ENCODE data around the gene ZSCAN1. TPM values are rescaled to one million over a fixed set of nuclear protein-coding genes. Genes with fewer than 3 reads are reported as not detected.

Gene ZSCAN1
- total RNA-seq, 1 experiment from 2014 or later, result 1.3 TPM

DNA sequence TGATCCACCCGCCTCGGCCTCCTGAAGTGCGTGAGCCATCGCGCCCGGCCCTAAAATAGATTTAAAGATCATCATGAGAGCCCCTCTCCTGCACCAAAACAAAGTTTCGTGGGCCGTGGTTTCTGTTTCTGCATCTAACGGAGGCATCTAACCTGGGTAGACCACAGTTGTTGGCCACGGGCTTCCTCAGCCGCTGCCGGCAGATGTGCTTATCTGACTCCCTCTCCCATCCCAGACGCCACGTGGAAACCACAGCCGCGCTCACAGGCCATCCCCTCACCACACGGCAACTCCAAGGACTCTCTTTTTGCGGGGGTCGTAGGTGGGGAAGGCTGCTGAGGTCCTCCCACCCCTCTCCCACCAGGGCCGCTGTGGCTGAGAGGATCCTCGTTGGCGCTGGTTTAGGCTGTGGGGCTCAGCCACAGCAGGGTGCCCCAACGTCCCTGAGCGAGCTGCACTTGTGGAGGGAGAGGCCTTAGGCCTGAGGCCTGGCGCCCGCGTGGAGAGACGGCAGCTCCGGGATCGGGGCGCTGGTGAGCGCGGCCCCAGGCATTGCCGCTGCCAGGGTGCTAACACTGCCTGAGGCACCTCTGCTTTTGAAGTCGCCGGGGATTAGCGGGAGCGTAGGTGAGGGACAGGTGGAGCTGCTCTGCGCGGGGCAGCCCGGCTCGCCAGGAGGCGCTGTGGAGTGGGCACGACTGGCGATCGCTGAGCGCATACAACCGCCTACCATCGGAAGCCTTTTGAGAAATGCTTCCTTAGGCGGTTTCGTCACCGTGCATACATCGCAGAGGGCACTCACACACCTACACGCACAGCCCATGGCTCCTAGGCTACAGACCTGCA, 8.9 kb downstream of the ZSCAN1 start (continued):
- TF ChIP-seq, protein P1, sequence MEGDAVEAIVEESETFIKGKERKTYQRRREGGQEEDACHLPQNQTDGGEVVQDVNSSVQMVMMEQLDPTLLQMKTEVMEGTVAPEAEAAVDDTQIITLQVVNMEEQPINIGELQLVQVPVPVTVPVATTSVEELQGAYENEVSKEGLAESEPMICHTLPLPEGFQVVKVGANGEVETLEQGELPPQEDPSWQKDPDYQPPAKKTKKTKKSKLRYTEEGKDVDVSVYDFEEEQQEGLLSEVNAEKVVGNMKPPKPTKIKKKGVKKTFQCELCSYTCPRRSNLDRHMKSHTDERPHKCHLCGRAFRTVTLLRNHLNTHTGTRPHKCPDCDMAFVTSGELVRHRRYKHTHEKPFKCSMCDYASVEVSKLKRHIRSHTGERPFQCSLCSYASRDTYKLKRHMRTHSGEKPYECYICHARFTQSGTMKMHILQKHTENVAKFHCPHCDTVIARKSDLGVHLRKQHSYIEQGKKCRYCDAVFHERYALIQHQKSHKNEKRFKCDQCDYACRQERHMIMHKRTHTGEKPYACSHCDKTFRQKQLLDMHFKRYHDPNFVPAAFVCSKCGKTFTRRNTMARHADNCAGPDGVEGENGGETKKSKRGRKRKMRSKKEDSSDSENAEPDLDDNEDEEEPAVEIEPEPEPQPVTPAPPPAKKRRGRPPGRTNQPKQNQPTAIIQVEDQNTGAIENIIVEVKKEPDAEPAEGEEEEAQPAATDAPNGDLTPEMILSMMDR (IDR thresholded peaks at IDR 0.05), result peak; percentile 69
- TF ChIP-seq ESRRA (CRISPR knock-in tag; IDR thresholded peaks at IDR 0.05; ENCODE audit: borderline replicate concordance), result no peak
- TF ChIP-seq ATF1 (CRISPR knock-in tag; IDR thresholded peaks at IDR 0.05), result no peak
- peak; percentile 94 for TF ChIP-seq CBFB (CRISPR knock-in tag; IDR thresholded peaks at IDR 0.05; ENCODE audit: low read depth)
- TF ChIP-seq, protein P2, sequence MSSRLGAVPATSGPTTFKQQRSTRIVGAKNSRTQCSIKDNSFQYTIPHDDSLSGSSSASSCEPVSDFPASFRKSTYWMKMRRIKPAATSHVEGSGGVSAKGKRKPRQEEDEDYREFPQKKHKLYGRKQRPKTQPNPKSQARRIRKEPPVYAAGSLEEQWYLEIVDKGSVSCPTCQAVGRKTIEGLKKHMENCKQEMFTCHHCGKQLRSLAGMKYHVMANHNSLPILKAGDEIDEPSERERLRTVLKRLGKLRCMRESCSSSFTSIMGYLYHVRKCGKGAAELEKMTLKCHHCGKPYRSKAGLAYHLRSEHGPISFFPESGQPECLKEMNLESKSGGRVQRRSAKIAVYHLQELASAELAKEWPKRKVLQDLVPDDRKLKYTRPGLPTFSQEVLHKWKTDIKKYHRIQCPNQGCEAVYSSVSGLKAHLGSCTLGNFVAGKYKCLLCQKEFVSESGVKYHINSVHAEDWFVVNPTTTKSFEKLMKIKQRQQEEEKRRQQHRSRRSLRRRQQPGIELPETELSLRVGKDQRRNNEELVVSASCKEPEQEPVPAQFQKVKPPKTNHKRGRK (CRISPR knock-in tag; IDR thresholded peaks at IDR 0.05; ENCODE audit: borderline replicate concordance), result no peak
- TF ChIP-seq RELA (CRISPR knock-in tag; IDR thresholded peaks at IDR 0.05; ENCODE audit: borderline replicate concordance), result no peak
- no peak for TF ChIP-seq FOXK1 (CRISPR knock-in tag; IDR thresholded peaks at IDR 0.05)
- TF ChIP-seq FOXP1 (CRISPR knock-in tag; IDR thresholded peaks at IDR 0.05; ENCODE audit: borderline replicate concordance), result peak; percentile 39; the same call in 1 of the 2 replicates
- TF ChIP-seq ZNF121 (CRISPR knock-in tag; IDR thresholded peaks at IDR 0.05), result no peak
- TF ChIP-seq, protein P3, sequence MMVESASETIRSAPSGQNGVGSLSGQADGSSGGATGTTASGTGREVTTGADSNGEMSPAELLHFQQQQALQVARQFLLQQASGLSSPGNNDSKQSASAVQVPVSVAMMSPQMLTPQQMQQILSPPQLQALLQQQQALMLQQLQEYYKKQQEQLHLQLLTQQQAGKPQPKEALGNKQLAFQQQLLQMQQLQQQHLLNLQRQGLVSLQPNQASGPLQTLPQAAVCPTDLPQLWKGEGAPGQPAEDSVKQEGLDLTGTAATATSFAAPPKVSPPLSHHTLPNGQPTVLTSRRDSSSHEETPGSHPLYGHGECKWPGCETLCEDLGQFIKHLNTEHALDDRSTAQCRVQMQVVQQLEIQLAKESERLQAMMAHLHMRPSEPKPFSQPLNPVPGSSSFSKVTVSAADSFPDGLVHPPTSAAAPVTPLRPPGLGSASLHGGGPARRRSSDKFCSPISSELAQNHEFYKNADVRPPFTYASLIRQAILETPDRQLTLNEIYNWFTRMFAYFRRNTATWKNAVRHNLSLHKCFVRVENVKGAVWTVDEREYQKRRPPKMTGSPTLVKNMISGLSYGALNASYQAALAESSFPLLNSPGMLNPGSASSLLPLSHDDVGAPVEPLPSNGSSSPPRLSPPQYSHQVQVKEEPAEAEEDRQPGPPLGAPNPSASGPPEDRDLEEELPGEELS (CRISPR knock-in tag; IDR thresholded peaks at IDR 0.05), result no peak
- no peak for TF ChIP-seq EMX1 (CRISPR knock-in tag; IDR thresholded peaks at IDR 0.05)
- no peak for TF ChIP-seq GTF2I (CRISPR knock-in tag; conservative IDR thresholded peaks at IDR 0.05)
- TF ChIP-seq MYBL2 (CRISPR knock-in tag; IDR thresholded peaks at IDR 0.05), result no peak
- no peak for TF ChIP-seq TP53 (CRISPR knock-in tag; IDR thresholded peaks at IDR 0.05)
- TF ChIP-seq, protein P4, sequence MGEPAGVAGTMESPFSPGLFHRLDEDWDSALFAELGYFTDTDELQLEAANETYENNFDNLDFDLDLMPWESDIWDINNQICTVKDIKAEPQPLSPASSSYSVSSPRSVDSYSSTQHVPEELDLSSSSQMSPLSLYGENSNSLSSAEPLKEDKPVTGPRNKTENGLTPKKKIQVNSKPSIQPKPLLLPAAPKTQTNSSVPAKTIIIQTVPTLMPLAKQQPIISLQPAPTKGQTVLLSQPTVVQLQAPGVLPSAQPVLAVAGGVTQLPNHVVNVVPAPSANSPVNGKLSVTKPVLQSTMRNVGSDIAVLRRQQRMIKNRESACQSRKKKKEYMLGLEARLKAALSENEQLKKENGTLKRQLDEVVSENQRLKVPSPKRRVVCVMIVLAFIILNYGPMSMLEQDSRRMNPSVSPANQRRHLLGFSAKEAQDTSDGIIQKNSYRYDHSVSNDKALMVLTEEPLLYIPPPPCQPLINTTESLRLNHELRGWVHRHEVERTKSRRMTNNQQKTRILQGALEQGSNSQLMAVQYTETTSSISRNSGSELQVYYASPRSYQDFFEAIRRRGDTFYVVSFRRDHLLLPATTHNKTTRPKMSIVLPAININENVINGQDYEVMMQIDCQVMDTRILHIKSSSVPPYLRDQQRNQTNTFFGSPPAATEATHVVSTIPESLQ (CRISPR knock-in tag; IDR thresholded peaks at IDR 0.05), result no peak
- TF ChIP-seq, protein P5, sequence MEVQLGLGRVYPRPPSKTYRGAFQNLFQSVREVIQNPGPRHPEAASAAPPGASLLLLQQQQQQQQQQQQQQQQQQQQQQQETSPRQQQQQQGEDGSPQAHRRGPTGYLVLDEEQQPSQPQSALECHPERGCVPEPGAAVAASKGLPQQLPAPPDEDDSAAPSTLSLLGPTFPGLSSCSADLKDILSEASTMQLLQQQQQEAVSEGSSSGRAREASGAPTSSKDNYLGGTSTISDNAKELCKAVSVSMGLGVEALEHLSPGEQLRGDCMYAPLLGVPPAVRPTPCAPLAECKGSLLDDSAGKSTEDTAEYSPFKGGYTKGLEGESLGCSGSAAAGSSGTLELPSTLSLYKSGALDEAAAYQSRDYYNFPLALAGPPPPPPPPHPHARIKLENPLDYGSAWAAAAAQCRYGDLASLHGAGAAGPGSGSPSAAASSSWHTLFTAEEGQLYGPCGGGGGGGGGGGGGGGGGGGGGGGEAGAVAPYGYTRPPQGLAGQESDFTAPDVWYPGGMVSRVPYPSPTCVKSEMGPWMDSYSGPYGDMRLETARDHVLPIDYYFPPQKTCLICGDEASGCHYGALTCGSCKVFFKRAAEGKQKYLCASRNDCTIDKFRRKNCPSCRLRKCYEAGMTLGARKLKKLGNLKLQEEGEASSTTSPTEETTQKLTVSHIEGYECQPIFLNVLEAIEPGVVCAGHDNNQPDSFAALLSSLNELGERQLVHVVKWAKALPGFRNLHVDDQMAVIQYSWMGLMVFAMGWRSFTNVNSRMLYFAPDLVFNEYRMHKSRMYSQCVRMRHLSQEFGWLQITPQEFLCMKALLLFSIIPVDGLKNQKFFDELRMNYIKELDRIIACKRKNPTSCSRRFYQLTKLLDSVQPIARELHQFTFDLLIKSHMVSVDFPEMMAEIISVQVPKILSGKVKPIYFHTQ (CRISPR knock-in tag; IDR thresholded peaks at IDR 0.05), result no peak
- TF ChIP-seq, protein P6, sequence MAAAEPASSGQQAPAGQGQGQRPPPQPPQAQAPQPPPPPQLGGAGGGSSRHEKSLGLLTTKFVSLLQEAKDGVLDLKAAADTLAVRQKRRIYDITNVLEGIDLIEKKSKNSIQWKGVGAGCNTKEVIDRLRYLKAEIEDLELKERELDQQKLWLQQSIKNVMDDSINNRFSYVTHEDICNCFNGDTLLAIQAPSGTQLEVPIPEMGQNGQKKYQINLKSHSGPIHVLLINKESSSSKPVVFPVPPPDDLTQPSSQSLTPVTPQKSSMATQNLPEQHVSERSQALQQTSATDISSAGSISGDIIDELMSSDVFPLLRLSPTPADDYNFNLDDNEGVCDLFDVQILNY (CRISPR knock-in tag; IDR thresholded peaks at IDR 0.05), result 0 out of 2 replicates have a peak, but pooled peaks have one; percentile 42
- no peak for TF ChIP-seq SMAD3 (CRISPR knock-in tag; IDR thresholded peaks at IDR 0.05; ENCODE audit: borderline replicate concordance)
- TF ChIP-seq NFATC4 (CRISPR knock-in tag; IDR thresholded peaks at IDR 0.05), result no peak
- no peak for TF ChIP-seq NFE2L1 (CRISPR knock-in tag; IDR thresholded peaks at IDR 0.05)
- TF ChIP-seq SP1 (CRISPR knock-in tag; conservative IDR thresholded peaks at IDR 0.05), result no peak
- TF ChIP-seq, protein P7, sequence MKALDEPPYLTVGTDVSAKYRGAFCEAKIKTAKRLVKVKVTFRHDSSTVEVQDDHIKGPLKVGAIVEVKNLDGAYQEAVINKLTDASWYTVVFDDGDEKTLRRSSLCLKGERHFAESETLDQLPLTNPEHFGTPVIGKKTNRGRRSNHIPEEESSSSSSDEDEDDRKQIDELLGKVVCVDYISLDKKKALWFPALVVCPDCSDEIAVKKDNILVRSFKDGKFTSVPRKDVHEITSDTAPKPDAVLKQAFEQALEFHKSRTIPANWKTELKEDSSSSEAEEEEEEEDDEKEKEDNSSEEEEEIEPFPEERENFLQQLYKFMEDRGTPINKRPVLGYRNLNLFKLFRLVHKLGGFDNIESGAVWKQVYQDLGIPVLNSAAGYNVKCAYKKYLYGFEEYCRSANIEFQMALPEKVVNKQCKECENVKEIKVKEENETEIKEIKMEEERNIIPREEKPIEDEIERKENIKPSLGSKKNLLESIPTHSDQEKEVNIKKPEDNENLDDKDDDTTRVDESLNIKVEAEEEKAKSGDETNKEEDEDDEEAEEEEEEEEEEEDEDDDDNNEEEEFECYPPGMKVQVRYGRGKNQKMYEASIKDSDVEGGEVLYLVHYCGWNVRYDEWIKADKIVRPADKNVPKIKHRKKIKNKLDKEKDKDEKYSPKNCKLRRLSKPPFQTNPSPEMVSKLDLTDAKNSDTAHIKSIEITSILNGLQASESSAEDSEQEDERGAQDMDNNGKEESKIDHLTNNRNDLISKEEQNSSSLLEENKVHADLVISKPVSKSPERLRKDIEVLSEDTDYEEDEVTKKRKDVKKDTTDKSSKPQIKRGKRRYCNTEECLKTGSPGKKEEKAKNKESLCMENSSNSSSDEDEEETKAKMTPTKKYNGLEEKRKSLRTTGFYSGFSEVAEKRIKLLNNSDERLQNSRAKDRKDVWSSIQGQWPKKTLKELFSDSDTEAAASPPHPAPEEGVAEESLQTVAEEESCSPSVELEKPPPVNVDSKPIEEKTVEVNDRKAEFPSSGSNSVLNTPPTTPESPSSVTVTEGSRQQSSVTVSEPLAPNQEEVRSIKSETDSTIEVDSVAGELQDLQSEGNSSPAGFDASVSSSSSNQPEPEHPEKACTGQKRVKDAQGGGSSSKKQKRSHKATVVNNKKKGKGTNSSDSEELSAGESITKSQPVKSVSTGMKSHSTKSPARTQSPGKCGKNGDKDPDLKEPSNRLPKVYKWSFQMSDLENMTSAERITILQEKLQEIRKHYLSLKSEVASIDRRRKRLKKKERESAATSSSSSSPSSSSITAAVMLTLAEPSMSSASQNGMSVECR (CRISPR knock-in tag; IDR thresholded peaks at IDR 0.05; ENCODE audit: borderline replicate concordance), result no peak
- TF ChIP-seq, protein P8, sequence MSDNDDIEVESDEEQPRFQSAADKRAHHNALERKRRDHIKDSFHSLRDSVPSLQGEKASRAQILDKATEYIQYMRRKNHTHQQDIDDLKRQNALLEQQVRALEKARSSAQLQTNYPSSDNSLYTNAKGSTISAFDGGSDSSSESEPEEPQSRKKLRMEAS (CRISPR knock-in tag; IDR thresholded peaks at IDR 0.05), result peak; percentile 80
